Activated effector memory CD4-positive, alpha-beta T cell treated with anti-CD3 and anti-CD28 coated beads, Interleukin-2, amount 50 U/mL, for 16 hours (primary cell): ENCODE results near the gene ACAD10.
A peak's percentile ranks its signal among the peaks of the same experiment; 100 is the strongest.
"Not testable (repeated sequence)": the region's sequence is repeated elsewhere in the genome, so short reads cannot be mapped to it uniquely, and the experiment has no call there.

Source experiments
- DNase-seq: peaks from one replicate; pipeline ENCODE4 v3.0.0-alpha.2; 2020

The ACAD10 gene

GRCh38 chr12:111754671-111755070 is 68.8 kb downstream of the ACAD10 start:
- no peak for DNase-seq

GRCh38 chr12:111756196-111756595 is 70.3 kb downstream of the ACAD10 start:
- no peak for DNase-seq

DNA sequence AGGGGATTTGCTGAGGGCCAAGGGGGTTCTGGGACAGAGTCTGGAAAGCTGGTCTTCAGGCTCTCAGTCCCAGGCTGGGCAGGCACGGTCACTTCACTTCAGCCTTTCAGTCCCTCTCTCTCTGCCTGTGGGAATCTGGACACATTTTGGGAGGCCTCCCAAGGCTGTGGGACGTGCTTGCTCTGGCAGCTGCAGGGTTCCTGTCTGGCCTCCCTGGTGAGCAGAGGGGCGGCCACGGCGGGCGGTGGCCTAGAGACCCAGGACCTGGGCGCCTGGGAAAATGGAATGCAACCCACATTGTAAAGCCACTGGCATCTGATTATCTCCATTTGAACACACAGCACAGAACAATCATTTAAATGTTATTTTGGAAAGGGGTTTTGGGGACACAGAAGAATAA is 70.8 kb downstream of the ACAD10 start:
- no peak for DNase-seq

- no peak for DNase-seq
Observed at GRCh38 chr12:111757361-111758119, 71.7 kb downstream of the ACAD10 start.

DNA sequence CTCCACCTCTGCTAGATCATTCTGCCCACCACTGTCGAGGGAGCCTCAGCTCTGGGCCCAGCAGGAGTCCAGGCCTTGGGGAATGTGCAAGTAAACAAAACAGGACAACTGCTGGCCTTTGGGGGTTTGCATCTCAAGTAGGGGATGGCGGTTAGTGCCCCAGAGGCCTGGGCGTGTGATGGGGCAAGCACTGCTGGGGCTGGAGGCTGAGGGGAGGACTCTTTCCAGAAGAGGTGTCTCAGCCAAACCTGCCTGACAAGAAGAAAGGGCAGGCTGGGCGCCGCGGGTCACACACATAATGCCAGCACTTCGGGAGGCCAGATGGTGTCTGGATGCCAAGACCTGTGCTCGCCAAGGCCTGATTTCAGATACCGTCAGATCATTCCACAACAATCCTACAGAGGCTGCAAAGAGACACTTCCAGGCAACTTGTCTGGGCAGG is 72.3 kb downstream of the ACAD10 start:
- DNase-seq, result no peak

- no peak for DNase-seq
Observed at GRCh38 chr12:111759271-111759670, 73.4 kb downstream of the ACAD10 start.

DNA sequence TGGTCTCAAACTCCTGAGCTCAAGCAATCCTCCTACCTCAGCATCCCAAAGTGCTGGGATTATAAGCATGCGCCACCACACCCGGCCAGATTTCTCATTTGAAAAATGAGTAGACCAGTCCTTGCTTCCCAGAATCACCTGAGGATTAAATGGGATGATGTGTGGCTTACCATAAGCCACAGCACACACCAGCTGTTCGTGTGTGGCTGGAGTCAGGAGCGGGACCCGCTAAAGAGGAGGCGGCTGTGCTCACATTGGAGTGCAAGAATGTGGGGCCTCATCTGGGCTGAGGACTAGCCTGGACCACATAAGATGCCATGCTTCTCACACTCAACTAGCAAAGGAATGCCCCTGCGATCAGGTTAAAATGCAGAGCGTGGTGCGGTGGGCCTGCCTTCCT is 74.1 kb downstream of the ACAD10 start:
- no peak for DNase-seq

DNA sequence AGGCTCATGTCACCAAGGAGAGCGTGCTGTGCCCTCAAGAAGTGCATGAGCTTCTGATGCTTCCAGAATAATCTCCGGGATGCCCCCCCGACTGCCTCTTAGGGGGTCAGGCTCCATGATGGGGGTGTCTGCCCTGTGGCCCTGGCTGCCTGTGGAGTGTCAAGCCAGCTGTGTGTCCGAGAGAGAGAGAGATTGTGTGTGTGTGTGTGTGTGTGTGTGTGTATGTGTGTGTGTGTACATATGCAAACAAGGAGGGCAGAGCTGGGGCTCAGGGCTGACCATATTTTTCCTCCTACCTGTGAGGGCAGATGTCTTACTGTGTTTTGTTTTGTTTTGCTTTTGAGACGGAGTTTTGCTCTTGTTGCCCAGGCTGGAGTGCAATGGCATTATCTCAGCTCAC is 75.2 kb downstream of the ACAD10 start:
- no peak for DNase-seq

DNA sequence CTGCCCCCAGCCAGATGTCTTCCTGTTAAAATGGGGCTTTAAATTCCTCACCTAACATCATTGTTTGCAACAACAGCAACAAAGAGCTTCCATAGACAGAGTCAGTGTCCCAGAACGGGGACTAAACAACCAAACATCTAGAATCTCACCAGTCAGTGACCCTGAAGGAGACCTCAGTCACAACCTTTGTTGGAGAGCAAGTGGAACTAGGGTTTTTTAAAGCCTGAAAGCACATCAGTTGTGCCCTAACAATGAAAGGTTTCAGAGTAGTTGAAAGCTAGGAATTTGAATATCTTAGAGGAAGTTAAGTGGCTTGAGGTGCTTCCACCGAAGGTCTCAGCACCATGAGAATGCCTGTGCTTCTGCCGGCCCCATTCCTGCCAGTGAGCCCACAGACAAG is 75.9 kb downstream of the ACAD10 start:
- DNase-seq, result no peak

GRCh38 chr12:111763552-111763951 is 77.7 kb downstream of the ACAD10 start:
- DNase-seq, result not testable (repeated sequence)

DNA sequence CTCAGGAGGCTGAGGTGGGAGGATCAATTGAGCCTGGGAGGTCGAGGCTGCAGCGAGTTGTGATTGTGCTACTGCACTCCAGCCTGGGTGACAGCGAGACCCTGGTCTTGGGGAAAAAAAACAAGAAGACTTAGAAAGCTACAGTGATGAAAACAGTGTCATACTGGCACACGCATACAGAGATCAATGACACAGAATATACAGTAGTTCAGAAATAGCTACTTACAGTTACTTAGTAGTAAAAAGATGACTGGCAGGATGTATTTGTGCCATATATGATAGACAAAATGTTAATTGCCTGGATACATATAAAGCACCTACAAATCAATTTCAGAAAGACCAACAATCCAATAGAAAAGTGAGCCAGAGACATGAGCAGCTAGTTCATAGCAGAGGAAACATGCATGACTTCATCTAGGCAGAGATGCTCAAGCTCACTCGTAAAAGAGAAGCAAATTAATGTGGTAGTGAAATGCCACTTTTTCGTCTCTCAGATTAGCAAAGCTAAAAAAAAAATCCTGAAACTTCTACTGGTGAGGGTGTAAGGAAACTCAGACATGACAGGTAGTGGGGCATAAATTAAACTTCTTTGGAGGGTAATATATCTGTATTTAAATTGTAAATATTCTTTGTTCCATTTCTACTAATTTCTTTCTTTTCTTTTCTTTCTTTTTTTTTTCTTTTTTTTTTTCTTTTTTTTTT is 78.4 kb downstream of the ACAD10 start:
- DNase-seq, result no peak

GRCh38 chr12:111766608-111767361 is 80.9 kb downstream of the ACAD10 start, which contains the start of gene ALDH2:
ALDH2 (plus strand) TSS chr12:111766933; CDS start chr12:111766983, 50 bp downstream.
- DNase-seq, result peak; percentile 71

GRCh38 chr12:111767362-111768158 is 81.7 kb downstream of the ACAD10 start:
- no peak for DNase-seq

GRCh38 chr12:111768159-111768895 is 82.5 kb downstream of the ACAD10 start:
- DNase-seq, result no peak

DNA sequence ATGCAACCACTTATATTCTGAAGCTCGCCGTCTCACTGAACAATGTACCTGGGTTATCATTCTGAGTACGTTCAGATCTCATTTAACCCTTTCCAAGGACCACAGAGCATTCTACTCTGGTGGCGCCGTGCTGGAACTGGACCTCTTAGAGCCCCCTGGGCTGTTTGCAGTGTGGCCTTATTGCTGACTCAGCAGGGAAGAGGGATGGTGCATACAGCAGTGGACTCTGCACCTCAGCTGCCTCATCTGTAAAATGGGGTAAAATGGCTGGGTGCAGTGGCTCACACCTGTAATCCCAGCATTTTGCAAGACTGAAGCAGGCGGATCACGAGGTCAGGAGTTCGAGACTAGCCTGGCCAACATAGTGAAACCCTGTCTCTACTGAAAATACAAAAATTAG is 83.7 kb downstream of the ACAD10 start:
- no peak for DNase-seq

DNA sequence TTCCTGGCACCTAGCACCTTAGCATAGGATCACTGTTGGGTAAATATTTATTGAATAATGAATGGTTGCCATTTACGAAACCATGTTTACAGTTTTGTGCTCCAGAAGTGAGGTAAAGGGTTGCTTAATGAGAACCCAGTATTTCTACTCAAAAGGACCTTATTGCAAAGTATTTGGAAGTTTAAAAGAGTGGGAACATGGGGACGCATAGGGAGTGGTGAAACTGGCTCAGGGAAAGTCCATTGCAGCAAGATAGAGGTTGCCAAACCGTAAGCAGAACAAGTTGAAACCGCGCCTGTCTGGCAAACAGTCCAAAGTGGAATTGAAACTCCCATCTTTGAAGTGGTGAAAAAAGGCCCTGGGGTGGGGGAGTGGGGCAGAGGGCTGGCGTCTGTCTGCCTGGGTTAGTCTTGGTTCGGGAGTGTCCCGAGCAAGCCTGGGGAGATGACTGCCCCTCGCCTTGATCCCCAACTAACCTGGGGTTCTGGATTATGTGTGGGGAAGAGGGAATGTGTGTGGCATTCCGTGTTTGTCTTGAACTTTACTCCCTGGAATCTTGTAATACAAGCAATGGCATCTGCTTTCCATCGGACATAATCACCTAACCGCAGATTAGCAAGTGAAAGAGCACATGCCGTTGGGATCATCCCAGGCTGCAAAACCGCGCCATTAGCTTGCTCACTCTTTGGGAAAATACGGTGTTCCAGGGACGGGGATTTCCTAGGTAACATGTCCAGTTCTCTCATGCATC is 88.1 kb downstream of the ACAD10 start:
- no peak for DNase-seq

DNA sequence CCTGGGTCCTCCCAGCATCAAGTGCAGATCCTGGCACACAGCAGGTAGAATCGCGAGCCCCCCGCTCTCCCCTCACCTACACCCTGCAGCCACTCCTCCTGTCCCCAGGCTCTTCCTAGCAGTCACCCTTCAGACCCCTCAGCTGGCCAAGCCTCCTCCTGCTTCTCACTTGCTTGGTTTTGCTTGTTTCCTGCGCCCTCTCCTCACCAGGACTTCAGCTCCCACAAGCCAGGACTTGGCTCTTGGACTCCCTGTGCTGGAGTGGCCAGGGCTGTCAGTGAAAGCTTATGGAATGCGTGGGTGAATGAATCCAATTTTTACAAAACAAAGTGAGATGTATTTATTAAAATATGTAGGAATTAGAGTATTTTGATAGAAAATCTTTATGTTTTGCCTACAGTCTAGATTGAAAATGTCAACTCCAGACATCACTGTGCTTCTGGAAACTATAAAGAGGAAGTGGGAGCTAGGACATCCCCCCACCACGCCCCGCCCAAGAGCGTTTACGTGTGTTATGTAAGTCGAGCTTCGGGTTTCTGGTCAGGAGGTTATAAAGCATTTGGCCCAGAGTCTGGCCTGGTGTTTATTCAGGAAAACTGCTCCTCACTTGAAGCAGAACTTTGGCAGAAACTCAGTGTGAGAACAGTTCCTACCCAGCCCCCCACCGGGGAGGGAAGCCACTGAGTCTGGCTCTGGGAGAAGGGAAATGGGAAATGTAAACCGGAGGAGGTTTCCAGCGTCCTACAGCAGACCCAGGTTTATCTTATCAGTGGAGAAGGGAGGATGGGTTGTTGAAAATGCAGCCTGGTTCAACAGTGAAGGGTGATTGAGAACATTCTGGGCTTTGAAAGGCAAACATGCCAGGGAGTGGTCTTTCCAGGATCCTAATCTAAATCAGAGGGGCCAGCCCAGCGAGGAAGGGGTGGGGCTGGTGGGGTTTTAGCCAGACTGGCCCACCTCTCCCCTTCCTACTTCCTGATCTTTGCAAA is 89.6 kb downstream of the ACAD10 start:
- DNase-seq, result no peak

DNA sequence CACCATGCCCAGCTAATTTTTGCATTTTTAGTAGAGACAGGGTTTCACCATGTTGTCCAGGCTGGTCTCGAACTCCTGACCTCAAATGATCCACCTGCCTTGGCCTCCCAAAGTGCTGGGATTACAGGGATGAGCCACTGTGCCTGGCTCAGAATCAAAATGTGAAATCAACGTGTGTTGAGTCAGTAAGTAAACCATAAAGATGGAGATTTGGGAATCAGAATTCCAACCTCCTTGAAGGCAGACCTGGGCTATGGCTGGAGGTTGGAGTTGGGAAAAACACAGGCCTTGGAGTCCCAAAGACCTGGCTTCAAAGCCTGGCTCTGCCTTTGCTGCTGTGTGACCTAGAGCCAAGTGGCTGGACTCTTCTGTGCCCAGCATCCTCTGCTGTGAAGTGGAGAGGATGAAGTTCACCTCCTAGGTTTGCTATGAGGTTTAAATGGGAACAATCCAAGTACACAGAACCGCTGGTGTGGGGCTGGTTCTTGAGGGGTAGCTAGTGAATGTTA is 91.0 kb downstream of the ACAD10 start:
- no peak for DNase-seq

DNA sequence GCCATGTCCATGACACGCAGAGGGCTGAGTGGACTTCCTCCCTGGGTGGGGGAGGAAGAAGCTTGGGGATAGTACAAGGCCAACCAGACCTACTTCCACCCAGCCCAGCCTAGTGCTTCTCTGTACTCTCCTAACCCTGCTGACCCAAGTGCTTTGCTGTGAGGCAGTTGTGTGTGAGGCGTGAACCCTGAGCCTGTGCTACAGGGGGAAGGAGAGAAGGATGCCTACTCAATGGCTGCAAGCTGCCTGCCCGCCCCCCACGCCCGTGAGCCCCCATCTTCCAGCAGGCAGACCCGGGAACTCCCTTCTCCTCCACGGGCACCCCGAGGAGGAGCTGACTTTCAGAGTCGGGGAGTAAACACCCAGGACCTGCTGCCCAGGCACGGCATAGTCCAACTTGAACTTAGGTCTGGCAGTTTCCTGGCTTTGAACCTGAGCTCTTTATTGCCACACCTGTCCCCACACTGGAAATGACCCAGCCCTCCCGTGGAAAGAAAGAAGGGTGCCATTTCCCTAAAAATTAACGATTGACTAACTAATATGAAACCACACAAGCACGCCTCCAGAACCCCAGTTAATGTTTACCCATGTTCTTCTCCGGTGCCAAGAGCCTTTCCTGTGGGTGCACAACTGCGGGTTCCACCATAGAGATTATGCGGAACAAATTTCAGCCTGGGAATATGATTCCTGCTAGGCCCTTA is 91.6 kb downstream of the ACAD10 start:
- DNase-seq, result no peak
